Fibroblast of peridontal ligament (primary cell): ENCODE measurements around the gene ABTB2.

ENCODE experiments used
- DNase-seq: peaks from one replicate; pipeline ENCODE4 v3.0.0-alpha.2; 2010; ENCODE audit errors: extremely low read depth

The ABTB2 gene

GRCh38 chr11:34360046-34360445, 2.2 kb upstream of the ABTB2 start:
- no peak for DNase-seq

GRCh38 chr11:34359548-34359891, 1.7 kb upstream of the ABTB2 start:
- DNase-seq, result no peak

- DNase-seq, result peak; percentile 87
These were observed 1.1 kb upstream of the ABTB2 start for GRCh38 chr11:34358728-34359547.

- DNase-seq, result peak; percentile 35
These were observed 483 bp upstream of the ABTB2 start for GRCh38 chr11:34358258-34358727.

GRCh38 chr11:34356913-34357700, 703 bp downstream of the ABTB2 start:
- DNase-seq, result peak; percentile 50

- DNase-seq, result peak; percentile 41
These were observed 1.3 kb downstream of the ABTB2 start for GRCh38 chr11:34356576-34356912.

GRCh38 chr11:34356130-34356529, 1.7 kb downstream of the ABTB2 start:
- DNase-seq, result no peak

GRCh38 chr11:34355726-34356125, 2.1 kb downstream of the ABTB2 start:
- no peak for DNase-seq

- DNase-seq, result no peak
These were observed 3.0 kb downstream of the ABTB2 start for GRCh38 chr11:34354782-34355181.

- DNase-seq, result no peak
These were observed 3.9 kb downstream of the ABTB2 start for GRCh38 chr11:34353881-34354280.

GRCh38 chr11:34351687-34352469, 5.9 kb downstream of the ABTB2 start:
- no peak for DNase-seq

GRCh38 chr11:34351051-34351450, 6.8 kb downstream of the ABTB2 start:
- DNase-seq, result no peak

GRCh38 chr11:34349882-34350281, 7.9 kb downstream of the ABTB2 start:
- no peak for DNase-seq

GRCh38 chr11:34348919-34349318, 8.9 kb downstream of the ABTB2 start:
- DNase-seq, result no peak

- no peak for DNase-seq
These were observed 9.7 kb downstream of the ABTB2 start for GRCh38 chr11:34348096-34348495.

- DNase-seq, result no peak
These were observed 11.3 kb downstream of the ABTB2 start for GRCh38 chr11:34346551-34346950.

GRCh38 chr11:34345991-34346480, 11.8 kb downstream of the ABTB2 start:
- DNase-seq, result no peak

GRCh38 chr11:34345540-34345876, 12.3 kb downstream of the ABTB2 start:
- no peak for DNase-seq

- DNase-seq, result peak; percentile 42
These were observed 12.9 kb downstream of the ABTB2 start for GRCh38 chr11:34344768-34345539.

- DNase-seq, result no peak
These were observed 13.4 kb downstream of the ABTB2 start for GRCh38 chr11:34344410-34344767.

GRCh38 chr11:34343686-34344085, 14.1 kb downstream of the ABTB2 start:
- DNase-seq, result no peak

- peak; percentile 61 for DNase-seq
These were observed 14.7 kb downstream of the ABTB2 start for GRCh38 chr11:34343153-34343552.
